WTC11 (cell line): Measurements from ENCODE around the gene MED22.

ENCODE experiments used
- GRHL2 ChIP-seq: fragments of 250-450 bp; sonication (Bioruptor Pico); IDR thresholded peaks from 2 replicates; pipeline ENCODE4 v1.8.0; 2022; ENCODE audit warnings: mild to moderate bottlenecking, moderate library complexity; ENCODE audit not compliant: insufficient replicate concordance, severe bottlenecking
- JUN ChIP-seq: sonication (generic); formaldehyde crosslinking; IDR thresholded peaks from 2 replicates; pipeline ENCODE4 v1.8.0; 2023; ENCODE audit warnings: mild to moderate bottlenecking, missing genetic modification reagents
- NFYB ChIP-seq: sonication (generic); formaldehyde crosslinking; conservative IDR thresholded peaks from 2 replicates; pipeline ENCODE4 v1.8.0; 2022; ENCODE audit warnings: low read depth, missing genetic modification reagents
- TF ChIP-seq, protein P1 (sequence below): fragments of 200-600 bp; IDR thresholded peaks from 2 replicates; pipeline ENCODE4 v1.8.0; 2022; ENCODE audit warnings: antibody characterized with exemption
- TF ChIP-seq, protein P2 (sequence below): sonication (generic); formaldehyde crosslinking; IDR thresholded peaks from 2 replicates; pipeline ENCODE4 v1.8.1; 2022; ENCODE audit warnings: low read depth, missing genetic modification reagents, borderline replicate concordance
- TF ChIP-seq, protein P3 (sequence below): sonication (generic); formaldehyde crosslinking; IDR thresholded peaks from 2 replicates; pipeline ENCODE4 v1.8.0; 2022; ENCODE audit warnings: mild to moderate bottlenecking, missing genetic modification reagents

DNA sequence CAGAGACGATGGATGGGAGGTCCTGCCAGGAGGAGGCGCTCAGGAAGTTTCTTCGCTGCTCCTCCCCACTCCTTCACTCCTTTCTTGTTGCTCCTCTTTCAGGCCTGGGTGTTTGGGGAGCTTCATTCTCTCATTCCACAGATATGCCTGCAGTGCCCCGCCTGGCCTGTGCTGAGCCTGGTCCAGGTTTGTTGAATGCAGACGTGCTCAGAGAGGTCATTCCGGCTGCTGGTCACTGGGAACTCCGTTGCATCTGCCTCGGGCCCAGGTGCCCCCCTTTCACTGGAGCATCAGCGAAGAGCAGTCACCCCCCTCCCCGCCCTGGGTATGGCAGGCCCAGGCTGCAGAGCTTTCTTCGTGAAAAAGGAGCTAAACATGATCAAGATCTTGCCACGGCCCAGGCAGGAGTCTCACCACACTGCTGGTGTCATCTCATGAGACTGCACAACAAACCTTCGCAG is 27.5 kb downstream of the MED22 start:
- no peak for TF ChIP-seq JUN
- TF ChIP-seq, protein P1, sequence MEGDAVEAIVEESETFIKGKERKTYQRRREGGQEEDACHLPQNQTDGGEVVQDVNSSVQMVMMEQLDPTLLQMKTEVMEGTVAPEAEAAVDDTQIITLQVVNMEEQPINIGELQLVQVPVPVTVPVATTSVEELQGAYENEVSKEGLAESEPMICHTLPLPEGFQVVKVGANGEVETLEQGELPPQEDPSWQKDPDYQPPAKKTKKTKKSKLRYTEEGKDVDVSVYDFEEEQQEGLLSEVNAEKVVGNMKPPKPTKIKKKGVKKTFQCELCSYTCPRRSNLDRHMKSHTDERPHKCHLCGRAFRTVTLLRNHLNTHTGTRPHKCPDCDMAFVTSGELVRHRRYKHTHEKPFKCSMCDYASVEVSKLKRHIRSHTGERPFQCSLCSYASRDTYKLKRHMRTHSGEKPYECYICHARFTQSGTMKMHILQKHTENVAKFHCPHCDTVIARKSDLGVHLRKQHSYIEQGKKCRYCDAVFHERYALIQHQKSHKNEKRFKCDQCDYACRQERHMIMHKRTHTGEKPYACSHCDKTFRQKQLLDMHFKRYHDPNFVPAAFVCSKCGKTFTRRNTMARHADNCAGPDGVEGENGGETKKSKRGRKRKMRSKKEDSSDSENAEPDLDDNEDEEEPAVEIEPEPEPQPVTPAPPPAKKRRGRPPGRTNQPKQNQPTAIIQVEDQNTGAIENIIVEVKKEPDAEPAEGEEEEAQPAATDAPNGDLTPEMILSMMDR = no peak
- TF ChIP-seq, protein P2, sequence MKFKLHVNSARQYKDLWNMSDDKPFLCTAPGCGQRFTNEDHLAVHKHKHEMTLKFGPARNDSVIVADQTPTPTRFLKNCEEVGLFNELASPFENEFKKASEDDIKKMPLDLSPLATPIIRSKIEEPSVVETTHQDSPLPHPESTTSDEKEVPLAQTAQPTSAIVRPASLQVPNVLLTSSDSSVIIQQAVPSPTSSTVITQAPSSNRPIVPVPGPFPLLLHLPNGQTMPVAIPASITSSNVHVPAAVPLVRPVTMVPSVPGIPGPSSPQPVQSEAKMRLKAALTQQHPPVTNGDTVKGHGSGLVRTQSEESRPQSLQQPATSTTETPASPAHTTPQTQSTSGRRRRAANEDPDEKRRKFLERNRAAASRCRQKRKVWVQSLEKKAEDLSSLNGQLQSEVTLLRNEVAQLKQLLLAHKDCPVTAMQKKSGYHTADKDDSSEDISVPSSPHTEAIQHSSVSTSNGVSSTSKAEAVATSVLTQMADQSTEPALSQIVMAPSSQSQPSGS (CRISPR knock-in tag) = no peak
- no peak for TF ChIP-seq NFYB (CRISPR knock-in tag)
- TF ChIP-seq, protein P3, sequence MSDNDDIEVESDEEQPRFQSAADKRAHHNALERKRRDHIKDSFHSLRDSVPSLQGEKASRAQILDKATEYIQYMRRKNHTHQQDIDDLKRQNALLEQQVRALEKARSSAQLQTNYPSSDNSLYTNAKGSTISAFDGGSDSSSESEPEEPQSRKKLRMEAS (CRISPR knock-in tag) = no peak
- TF ChIP-seq GRHL2 (CRISPR knock-in tag) = no peak
